A204.1 (cell line): ENCODE data around the gene PHETA1.

ENCODE experiments used
- FAIRE-seq: peaks from 2 replicates; lab custom pipeline; 2012; peaks lifted over from hg19 to GRCh38; lab: Jason Lieb, UNC

The PHETA1 gene

DNA sequence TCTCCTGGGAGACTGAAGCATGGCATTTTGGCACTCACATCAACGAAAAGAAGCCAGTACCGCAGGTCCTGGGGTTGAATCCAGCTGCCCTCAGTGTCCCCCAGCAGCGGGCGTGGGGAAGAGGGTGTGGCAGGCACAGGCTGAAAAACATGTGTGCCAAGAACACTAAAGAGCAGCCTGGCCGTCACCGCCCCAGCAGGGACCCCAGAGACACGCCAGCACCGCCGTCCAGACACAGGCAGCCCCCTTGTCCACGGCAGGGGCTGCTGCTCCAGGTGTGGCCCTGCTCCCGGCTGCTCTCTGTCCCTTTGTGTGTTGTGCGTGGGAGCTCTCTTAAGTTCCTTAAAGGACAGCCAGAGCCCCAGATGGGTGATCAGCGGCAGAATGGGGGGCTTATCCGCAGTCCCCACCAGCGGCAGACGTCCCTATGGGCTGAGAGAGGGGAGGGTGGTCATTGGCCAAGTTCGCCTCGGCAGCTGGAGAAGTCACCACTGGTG is 556 bp downstream of the PHETA1 start:
- no peak for FAIRE-seq

DNA sequence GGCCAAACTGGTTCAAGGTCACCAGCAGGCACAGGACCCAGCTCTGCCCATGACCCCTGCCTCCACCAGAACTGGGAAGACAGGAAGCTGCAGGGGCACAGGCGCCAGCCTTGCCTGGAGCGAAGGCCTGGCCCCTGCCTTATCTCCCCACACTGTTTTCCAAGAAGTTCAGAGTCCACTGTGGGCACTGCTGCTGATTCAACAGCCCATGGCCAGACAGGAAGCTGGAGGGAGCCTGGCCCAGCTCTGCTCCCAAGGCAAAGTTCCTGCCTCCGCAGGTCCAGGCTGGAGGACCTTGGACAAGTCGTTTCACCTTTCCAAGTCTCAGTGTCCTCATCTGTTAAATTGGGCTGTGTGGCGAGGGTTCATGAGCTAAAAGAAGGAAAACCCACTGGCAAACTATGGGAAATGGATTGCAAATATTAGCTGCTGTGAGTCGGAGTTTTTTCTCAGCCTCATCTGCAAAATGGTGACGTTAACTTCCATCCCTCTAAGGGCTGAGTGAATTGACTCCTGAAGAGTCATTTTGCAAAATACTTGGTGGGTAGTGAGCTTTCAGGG is 1.2 kb downstream of the PHETA1 start:
- no peak for FAIRE-seq

DNA sequence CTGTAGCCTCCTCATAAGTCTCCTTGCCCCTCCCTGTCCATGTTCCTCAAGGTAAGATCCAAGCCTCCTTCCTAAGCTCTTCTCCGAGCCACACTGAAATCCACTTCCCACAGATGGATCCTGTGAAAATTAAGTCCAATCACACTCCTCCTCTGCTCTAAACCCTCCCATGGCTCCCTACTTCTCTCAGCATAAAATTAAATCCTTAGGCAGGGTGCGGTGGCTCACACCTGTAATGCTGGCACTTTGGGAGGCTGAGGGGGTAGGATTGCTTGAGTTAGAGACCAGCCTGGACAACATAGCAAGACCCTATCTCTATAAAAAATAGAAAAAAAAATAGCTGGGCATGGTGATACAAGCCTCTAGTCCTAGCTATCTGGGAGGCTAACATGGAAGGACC is 2.3 kb downstream of the PHETA1 start:
- FAIRE-seq: no peak

DNA sequence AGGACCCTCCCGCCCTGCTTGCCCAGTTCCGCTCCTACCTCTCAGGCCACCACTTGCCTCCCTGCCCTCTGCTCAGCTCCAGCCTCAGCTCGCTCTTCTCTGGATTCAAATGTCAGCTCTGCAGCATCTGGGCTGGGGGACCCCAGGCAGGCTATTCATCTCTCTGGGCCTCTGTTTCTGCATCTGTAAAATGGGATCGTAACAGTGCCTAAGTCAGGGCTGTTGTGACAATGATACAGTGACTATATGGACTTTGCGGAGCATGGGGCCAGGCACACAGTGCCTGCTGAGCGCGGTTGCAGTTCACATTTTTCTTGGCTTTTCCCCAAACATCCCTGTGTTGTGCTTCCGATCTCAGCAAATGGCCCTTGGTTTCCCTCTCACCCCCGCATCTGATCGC is 2.8 kb downstream of the PHETA1 start:
- FAIRE-seq: no peak

DNA sequence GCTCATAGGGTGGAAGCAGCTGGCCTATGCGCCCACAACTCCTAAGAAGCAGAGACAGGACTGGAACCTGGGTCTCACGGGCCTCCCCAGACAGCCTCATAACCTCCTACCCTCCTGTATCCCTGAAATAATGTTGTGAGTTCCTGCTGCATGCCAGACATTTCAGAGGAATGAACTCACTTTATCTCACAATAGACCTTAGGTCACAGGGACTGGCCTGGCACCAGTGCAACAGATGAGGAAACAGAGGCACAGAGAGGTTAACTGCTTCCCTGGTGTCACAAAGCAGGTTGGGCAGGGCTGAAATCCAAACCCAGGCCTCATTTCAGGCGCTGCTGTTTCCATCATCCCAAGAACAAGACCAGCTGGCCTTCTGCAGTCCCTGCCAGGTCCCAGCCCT is 5.3 kb downstream of the PHETA1 start:
- FAIRE-seq: no peak

DNA sequence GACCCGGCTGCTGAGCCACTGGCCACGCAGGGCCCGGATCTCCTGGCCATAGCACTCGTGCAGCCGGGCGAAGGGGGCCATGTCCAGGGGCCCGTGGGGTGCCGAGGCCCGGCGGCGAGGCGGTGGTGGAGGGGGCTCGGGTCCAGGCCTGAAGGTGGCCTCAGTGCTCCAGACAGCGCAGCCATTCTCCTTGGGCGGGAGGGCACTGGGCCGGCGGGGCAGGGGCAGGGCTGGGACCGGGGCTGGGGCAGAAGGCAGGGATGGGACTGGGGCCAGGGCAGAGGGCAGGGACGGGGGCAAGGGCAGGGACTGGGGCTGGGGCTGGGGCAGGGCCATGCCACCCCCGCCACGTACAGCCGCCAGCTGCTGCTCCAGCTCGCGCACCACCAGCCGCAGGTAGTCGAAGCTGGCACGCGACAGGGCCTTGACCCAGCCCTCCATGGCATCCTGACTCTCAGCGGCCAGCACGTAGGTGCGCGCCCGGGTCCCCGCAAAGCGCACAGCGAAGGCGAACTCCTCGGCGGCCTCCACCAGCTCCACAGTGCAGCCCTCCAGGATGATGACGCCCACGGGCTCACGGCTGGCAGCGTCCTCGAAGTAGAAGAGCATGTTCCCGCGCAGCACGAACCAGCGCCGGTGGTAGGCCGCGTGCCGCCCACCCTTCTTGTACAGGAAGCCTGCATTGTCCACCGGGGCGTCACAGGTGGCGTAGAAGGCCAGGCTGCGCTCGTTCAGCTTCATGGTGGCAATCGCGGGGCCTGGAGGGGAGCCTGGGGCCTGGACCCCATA is 6.0 kb downstream of the PHETA1 start:
- no peak for FAIRE-seq

DNA sequence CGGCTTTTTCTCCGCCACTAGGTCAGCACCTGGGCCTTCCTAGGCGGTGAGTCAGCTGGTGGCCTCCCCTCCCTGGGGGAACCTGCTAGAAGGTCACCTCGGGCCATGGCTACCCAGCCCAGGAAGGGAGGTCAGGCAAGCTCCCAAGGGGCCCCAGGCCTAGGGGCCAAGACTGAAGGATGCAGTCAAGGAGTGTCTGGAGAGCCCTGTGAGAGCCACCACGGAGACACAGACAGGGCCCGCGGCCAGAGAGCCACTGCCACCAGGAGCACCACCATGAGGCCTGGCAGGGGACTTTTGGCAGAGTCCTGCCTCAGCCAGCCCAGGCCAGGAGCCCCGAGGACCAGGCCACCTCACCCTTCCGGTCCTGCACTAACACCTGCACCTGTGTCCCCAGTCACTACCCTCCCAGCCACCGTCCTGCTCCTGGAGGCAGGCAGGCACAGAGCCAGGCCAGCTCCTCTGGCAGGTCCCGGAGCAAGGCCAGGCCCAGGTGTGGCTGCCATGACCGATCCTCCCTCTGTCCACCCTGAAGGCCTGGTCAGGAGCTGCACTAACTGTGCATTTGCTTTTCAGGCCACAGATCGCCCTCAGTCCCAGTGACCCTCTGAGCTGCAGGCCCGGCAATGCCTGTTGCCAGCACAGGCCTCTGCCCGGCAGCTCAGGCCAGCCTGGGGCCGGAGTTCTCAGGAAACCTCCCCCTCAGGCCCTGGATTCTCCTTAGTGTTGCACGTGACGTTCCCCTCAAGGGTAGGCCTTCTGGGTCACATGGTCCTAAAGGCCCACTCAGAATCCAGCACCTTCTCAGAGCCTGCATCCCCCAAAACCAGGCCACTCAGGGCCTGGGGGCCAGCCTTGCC is 6.9 kb downstream of the PHETA1 start:
- FAIRE-seq: no peak

DNA sequence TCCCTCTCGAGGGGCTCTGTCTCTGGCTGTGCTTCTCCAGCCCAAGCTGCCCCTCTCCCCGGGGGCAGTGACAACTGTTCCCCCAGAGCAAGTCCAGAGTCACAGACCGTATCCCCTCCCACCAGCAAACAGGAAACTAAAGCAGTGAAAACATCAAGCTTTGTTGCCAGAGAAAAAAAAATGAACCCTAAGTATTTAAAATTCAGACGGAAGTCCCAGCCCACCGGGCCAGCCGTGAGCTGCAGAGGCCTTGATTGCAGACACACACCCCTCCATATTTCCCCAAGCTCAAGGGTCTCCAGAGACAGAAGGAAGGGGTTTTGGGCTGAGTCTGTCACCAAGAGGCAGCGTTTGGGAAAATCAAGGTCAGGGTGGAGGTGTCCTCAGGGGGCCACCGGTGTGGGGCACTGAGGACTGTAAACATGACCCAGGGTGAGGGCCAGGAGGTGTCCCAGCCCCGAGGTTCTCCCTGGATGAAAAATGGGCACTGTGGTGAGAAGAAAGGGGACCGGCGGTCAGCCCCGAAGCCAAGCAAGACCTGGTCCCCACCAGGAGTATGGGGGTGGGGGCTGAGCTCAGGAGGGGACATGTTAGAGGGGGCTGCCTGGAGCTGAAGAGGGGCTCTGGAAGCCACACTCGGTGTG is 7.7 kb downstream of the PHETA1 start:
- no peak for FAIRE-seq

DNA sequence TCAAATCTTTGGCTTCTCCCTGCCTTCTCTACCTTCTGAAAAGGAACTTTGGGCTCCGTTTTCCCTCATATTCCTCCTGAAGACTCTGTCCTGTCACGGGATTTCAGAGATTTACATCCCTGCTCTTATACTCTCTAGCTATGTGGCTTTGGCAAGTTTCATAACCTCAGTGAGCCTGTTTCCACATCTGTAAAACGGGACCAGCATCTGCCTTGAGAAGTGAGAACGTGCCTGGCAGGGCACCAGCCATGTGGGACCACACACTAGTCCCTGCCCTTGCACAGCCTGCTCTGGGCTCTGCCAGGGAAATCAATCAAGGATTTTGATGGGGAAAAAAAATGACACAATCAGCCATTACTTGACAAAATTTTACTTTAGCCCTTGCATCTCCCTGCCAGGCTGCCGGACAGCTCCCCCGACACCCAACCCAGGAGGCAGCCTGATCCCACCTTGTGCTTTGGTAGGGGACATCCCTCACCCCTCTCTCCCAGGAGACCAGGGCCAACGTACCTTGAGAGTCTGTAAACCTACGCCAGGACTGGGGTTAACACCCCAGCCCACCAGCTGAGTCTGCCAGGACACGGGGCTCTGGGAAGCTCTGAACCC is 8.5 kb downstream of the PHETA1 start:
- FAIRE-seq: no peak

DNA sequence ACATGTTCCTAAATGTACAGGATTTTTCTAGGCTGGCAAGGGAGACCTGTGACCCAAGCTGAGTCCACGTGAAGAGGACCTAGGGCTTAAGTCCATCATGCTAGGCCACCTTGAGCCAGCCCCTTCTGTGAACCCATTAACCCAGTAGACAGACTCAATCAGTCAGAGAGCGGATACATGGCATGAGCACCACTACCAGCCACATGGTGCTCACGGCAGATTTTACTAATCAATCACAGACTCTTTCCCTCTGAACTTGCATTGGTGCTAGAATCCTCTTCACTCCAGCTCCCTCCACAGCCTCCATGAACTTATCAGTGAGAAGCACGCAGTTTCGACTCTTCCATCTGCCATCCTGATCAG is 9.0 kb downstream of the PHETA1 start:
- FAIRE-seq: no peak

DNA sequence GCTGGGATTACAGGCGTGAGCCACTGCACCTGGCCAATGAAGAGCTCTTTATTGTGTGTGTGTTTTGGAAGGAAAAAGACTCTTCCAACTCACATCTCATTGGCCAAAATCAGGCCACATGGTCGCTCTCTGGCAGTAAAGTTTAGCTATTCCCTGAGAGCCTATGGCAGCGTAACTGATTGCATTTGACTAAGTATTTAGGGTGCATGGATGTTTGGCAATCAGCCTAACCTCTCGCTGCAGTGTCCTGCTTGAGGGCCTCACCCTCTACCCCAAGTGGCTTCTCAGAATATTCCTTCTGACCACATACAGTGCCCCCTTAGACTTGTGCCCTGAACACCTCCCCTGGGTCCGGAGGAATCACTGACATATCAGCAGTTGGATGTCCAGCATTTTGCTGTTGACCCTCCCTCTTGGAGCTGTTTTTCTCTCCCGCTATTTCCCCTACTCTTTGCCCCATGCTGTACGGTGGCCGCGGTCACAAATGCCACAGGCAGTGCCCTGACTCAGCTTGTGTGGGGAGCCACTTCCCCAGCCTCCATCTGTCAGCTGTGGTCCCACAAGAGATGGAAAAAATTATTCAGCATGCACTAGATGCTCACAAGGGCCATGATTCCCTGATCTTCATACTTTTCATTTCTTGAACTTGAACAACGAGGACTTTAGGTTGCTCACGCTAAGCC is 9.5 kb downstream of the PHETA1 start:
- FAIRE-seq: no peak

DNA sequence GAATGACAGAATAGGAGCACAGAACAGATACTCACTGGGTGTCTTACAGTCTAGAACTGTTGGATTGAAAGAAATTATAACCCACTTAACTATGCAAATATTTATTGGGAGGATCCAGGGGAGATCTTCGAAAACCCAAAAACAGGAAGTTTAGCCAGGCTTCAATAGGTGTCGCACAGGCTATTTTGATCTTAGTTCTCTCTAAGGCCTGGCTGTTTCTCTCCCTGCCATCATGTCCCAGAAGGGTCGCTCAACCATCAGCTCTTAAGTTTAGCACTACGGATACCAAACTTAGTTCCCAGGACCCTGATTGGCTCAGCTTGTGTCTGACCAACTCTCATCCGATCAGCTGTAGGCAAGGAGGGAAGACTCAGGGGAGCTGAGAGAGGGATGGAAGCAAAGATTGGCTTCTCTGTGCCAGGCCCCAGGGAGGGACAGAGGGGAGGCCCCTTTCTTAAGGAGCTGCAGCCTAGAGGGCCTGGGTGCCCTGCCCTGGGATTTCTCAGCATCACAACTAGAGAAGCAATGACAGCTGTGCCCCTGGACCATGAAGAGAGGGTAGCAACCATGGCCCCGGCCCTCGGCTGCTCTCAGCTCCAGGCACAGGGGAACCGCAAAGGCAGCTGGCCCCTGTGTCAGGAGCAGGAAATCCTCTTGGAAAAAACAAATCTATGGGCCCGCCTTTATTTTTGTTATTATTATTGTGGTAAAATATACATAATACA is 13.5 kb downstream of the PHETA1 start:
- FAIRE-seq: no peak

DNA sequence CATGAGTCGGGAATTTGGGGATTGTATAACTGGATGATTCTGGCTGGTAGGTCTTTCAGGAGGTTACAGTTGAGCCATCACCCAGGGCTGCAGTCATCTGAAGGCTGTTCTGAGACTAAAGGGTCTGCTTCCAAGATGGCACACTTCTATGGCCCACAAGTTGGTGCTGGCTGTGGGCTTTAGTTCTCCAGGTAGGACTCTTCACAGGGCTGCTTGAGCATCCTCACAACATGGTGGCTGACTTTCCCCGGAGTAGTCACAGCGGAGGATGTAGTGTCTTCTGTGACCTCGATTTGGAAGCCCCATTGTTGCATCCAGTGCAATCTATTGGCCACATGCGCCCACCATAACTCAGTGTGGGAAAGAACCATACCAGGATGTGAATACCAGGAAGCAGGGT is 14.4 kb downstream of the PHETA1 start:
- no peak for FAIRE-seq

DNA sequence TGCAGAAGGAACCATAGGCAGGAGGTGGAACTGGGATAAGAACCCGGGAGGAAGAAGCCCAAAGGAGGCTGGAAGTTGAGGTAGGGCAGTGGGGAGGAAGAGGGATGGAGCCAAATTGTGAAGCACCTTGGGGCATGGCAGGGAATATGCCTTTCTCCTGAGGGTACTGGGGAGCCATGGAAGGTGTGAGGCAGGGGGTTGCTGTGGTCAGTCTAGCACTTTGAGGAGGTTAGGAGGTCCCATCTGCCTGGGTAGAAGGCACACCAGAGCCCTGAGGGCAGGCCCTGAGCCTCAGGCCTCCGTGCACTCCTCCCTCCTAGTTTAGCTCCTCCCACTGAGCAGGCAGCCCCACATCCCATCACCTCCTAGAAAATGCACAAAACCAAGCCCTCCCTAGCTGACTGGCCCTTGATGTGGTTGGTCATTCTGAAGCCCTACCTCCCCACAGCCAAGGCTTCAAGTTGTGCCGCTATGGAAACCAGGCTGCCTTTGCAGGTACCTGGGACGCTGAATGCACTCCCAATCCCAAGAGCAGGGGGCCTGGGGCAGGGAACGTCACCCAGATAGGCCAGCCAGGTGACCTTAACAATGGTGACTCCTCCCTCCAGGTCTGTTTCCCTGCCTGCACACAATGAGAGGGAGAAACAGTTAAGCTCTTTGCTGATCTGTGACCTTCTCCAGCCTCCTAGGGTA is 15.1 kb downstream of the PHETA1 start:
- FAIRE-seq: no peak

DNA sequence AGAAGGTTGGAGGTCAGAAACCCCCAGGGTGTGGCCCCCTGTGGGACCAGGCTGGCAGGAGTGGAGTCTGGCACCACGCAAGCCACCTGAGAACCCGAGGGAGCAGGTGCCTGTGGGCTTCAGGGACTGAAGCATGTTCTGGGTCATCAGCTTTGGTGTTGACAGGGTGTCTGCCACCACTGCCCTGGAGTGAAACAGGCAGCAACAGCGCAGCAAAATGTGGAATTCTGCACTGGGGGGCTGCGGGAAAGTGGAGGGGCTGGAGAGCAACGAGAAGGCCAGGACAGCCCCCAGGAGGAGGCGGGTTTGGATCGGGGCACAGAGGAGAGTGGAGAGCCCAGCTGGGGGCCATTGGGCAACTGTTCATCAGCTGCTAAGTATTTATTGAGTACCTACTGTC is 15.9 kb downstream of the PHETA1 start:
- no peak for FAIRE-seq

DNA sequence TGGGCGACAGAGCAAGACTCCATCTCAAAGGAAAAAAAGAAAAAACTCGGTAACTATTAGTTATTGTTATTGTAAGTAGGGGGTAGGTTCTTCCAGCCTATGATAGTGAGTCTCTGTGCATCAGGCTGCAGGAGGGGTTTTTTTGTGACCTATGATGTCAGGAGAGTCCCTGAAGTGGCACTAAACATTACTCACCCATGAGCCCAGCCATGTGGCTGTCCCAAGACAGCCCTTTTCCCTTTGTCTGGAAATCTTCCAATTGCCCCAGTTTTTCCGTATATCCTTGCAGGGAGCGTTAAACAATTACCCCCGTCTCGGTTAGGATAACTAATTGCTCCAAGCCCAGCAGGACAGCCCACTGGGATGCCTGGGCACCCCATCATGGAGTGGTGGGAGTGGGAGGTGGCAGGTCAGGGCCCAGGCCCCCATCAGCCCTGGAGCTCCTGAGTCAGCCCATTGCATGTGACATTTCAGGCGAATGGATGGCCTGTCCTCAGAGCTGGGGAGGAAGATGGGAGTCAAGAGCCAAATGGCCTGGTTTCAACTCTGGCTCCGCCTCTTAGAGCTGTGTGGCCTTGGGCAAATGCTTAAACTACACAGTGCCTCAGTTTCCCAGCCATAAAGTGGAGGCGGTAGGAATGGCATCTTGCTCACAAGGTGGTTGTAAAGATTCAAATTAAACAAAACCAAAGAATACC is 16.4 kb downstream of the PHETA1 start:
- FAIRE-seq: no peak

DNA sequence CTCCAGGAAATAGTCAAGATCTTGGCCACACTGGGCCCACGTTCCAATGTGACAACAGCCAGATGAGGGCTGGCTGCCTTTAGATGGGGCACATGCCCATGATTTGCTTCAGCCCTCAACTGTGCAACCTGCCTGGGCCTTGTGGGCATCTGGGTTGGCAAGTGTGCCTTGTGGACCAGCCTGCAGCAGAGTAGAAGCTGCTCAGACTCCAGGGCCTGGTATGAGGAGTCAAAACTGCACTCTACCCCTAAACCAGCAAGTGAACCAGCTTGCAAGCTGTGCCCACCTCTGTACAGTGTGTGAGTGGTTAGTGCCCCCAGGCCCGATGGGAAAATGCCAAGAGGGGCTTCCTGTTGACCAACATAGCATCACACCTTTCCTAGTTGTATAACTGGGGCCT is 17.9 kb downstream of the PHETA1 start:
- FAIRE-seq: no peak

DNA sequence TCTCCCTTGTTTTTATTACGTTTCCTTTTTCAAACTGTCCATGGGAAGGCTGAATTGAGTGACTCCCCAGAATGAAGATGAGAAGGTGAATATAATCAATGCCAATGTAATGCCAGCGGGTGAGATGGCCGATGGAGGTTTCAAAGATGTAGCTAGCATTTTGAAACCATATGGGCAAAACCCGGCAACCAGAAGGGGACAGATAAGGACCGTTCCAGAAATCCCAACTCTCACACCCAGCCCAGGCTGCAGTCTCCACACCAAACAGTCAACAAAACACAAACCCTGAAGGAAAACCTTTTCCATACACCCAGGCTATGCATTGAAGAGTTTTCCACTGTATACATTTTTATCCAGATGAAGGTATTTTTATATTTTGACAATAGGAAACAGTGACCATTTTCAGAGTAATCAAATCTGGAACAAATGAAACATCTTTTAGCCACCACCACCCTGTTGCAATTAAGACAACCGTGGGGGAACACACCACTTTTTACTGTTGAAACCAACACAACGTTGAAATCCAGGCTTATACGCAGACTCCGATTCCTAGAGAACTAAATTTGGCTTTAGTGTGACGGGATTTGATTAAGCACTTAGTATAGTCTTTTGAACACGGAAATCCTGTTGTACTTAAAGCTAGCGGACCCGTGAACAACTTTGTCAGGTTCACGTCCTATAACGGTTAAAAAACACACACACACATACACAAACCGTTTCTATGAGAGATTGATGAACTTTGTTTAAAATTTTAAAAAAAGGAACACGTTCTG is 19.0 kb downstream of the PHETA1 start:
- no peak for FAIRE-seq
